ENCODE data around the gene SCGB2B2.

DNA sequence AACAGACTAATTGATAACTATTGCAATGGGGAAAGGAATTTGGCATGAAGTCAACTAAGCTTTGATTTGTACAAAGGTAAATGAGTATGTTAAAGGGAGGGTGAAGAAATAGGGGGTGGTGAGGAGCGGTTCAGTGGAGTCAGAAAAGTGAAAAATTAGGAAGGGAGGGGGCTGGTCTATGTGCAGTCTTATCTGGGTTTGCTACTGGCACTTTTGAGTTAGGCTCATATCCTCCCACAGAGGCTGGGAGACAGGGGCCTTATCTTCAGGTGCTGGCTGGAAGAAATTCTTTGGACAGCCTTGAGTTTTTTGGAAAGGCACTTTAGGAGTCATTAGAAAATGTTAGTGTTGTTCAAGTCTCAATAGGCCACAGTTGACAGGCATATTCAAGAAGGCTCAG, 11.6 kb upstream of the SCGB2B2 start:
- TF ChIP-seq EZH2 (IDR thresholded peaks at IDR 0.05; ENCODE audit: insufficient read depth, poor library complexity, severe bottlenecking) (no peak), EZH2phosphoT487 (IDR thresholded peaks at IDR 0.05; ENCODE audit: insufficient read depth, low read depth) (no peak)
